SK-N-SH (cell line): Measurements from ENCODE around the gene FBXW5. TPM values are rescaled to one million over a fixed set of nuclear protein-coding genes. Genes with fewer than 3 reads are reported as not detected.
A peak's percentile ranks its signal among the peaks of the same experiment; 100 is the strongest.

Source experiments
- CTCF ChIA-PET: fragments of 300-600, 350-600 bp; formaldehyde crosslinking; extraction: SDS; loops from one replicate; lab custom pipeline; 2021; lab: Yijun Ruan, JAX
- POLR2A ChIA-PET: fragments of 350-600 bp; sonication (Branson Sonifier 250); formaldehyde crosslinking; extraction: SDS; loops from one replicate; lab custom pipeline; 2020; ENCODE audit warnings: antibody characterized with exemption, inconsistent platforms; lab: Yijun Ruan, JAX
- DNase-seq: peaks from one replicate; pipeline ENCODE4 v3.0.0; 2012
- H2AFZ ChIP-seq: fragments of 200-600 bp; sonication (generic); 2 replicates; pipeline ENCODE4 v1.8.1; 2016; ENCODE audit warnings: antibody characterized with exemption, mild to moderate bottlenecking, low read depth
- H3F3A ChIP-seq: fragments of 200-600 bp; sonication (generic); replicated peaks from 2 replicates; pipeline ENCODE3; 2016; ENCODE audit warnings: antibody characterized with exemption, mild to moderate bottlenecking; ENCODE audit not compliant: insufficient read depth
- H3K27ac ChIP-seq, 2 experiments: fragments of 200-500 bp in 1 of 2; fragments of 200-600 bp in 1 of 2; sonication (Bioruptor generic) in 1 of 2; sonication (generic), shearing (Covaris generic) in 1 of 2; 2 replicates each; pipeline versions ENCODE4 v1.5.1 to v1.6.1; 2014 to 2016; ENCODE audit warnings: low read depth in 2 of 2, inconsistent platforms in 1 of 2, low read length in 1 of 2, mild to moderate bottlenecking in 1 of 2, mixed read lengths in 1 of 2
- H3K27me3 ChIP-seq: fragments of 200-600 bp; sonication (generic), shearing (Covaris generic); 2 replicates; pipeline ENCODE4 v1.6.1; 2016; ENCODE audit warnings: mixed run types; ENCODE audit not compliant: insufficient read depth
- H3K36me3 ChIP-seq, 2 experiments: fragments of 200-500 bp in 1 of 2; fragments of 200-600 bp in 1 of 2; sonication (Bioruptor generic) in 1 of 2; sonication (generic) in 1 of 2; replicated peaks in 1 of 2; 2 replicates each; pipeline versions ENCODE3 to v1.5.1; 2014 to 2016; ENCODE audit warnings: low read length in 1 of 2, mild to moderate bottlenecking in 1 of 2; ENCODE audit not compliant: insufficient read depth in 2 of 2, control insufficient read depth in 1 of 2
- H3K4me1 ChIP-seq, 2 experiments: fragments of 200-500 bp in 1 of 2; fragments of 200-600 bp in 1 of 2; sonication (Bioruptor generic) in 1 of 2; sonication (generic), shearing (Covaris generic) in 1 of 2; 2 replicates each; pipeline versions ENCODE4 v1.5.1 to v1.6.1; 2014 to 2016; ENCODE audit warnings: low read depth in 1 of 2, low read length in 1 of 2, mixed run types in 1 of 2; ENCODE audit not compliant: insufficient read depth in 2 of 2, control insufficient read depth in 1 of 2
- H3K4me2 ChIP-seq: fragments of 200-600 bp; sonication (generic), shearing (Covaris generic); 2 replicates; pipeline ENCODE4 v1.6.1; 2017; ENCODE audit warnings: mixed run types
- H3K4me3 ChIP-seq, 2 experiments: fragments of 200-500 bp in 1 of 2; fragments of 200-600 bp in 1 of 2; sonication (Bioruptor generic) in 1 of 2; sonication (generic), shearing (Covaris generic) in 1 of 2; 2 replicates each; pipeline versions ENCODE4 v1.5.1 to v1.8.1; 2014 to 2016; ENCODE audit warnings: low read depth in 2 of 2, inconsistent platforms in 1 of 2, low read length in 1 of 2, mild to moderate bottlenecking in 1 of 2, mixed read lengths in 1 of 2, moderate library complexity in 1 of 2
- H3K79me2 ChIP-seq: fragments of 200-600 bp; sonication (generic); 2 replicates; pipeline ENCODE4 v1.8.1; 2017; ENCODE audit warnings: mild to moderate bottlenecking; ENCODE audit not compliant: insufficient read depth
- H3K9ac ChIP-seq: fragments of 200-600 bp; sonication (generic); 2 replicates; pipeline ENCODE4 v1.6.1; 2017; ENCODE audit warnings: mixed run types
- H3K9me2 ChIP-seq: fragments of 200-600 bp; sonication (generic); 2 replicates; pipeline ENCODE4 v1.6.1; 2017; ENCODE audit warnings: mixed run types
- H3K9me3 ChIP-seq: fragments of 200-600 bp; sonication (generic); 2 replicates; pipeline ENCODE4 v1.6.1; 2017; ENCODE audit warnings: mixed run types, mild to moderate bottlenecking, moderate library complexity
- H4K20me1 ChIP-seq: fragments of 200-600 bp; sonication (generic); 2 replicates; pipeline ENCODE4 v1.6.1; 2017; ENCODE audit warnings: mild to moderate bottlenecking, mixed run types; ENCODE audit not compliant: insufficient read depth
- CHD2 ChIP-seq: fragments of 150-350 bp; IDR thresholded peaks from 2 replicates; pipeline ENCODE4 v1.6.1; 2018; ENCODE audit warnings: low read length; ENCODE audit not compliant: partially characterized antibody
- EP300 ChIP-seq, 2 experiments: IDR thresholded peaks; 2 replicates each; pipeline versions ENCODE4 v1.4.0 to v1.6.1; 2012; ENCODE audit warnings: borderline replicate concordance in 1 of 2, low read depth in 1 of 2, low read length in 1 of 2
- EZH2phosphoT487 ChIP-seq: fragments of 200-600 bp; sonication (generic); IDR thresholded peaks from 2 replicates; pipeline ENCODE4 v1.6.1; 2017; ENCODE audit warnings: low read depth, mixed run types, mild to moderate bottlenecking, antibody characterized with exemption, moderate library complexity, borderline replicate concordance
- FOSL2 ChIP-seq: IDR thresholded peaks from 2 replicates; pipeline ENCODE4 v1.4.0; 2012; ENCODE audit warnings: low read depth, mild to moderate bottlenecking, moderate library complexity, borderline replicate concordance
- FOXJ3 ChIP-seq: sonication (generic); formaldehyde crosslinking; IDR thresholded peaks from 2 replicates; pipeline ENCODE4 v1.5.1; 2020; ENCODE audit warnings: mild to moderate bottlenecking, missing genetic modification reagents
- GABPA ChIP-seq: IDR thresholded peaks from 2 replicates; pipeline ENCODE4 v1.4.0; 2012; ENCODE audit warnings: low read depth, mild to moderate bottlenecking
- GATA2 ChIP-seq: sonication (generic); formaldehyde crosslinking; IDR thresholded peaks from 2 replicates; pipeline ENCODE4 v1.5.0; 2020; ENCODE audit warnings: mild to moderate bottlenecking, missing genetic modification reagents
- MAX ChIP-seq: IDR thresholded peaks from 2 replicates; pipeline ENCODE4 v1.4.0; 2012; ENCODE audit warnings: low read depth
- NFIC ChIP-seq: IDR thresholded peaks from 2 replicates; pipeline ENCODE4 v1.4.0; 2012; ENCODE audit warnings: borderline replicate concordance
- POLR2AphosphoS5 ChIP-seq: IDR thresholded peaks from 2 replicates; pipeline ENCODE4 v1.6.1; 2012; ENCODE audit warnings: low read depth, low read length
- REST ChIP-seq: IDR thresholded peaks from 2 replicates; pipeline ENCODE4 v1.6.1; 2012; ENCODE audit warnings: mild to moderate bottlenecking, low read depth, low read length, moderate library complexity
- RFX5 ChIP-seq: IDR thresholded peaks from 2 replicates; pipeline ENCODE4 v1.6.1; 2012; ENCODE audit warnings: mild to moderate bottlenecking, improper control_type of control experiment, low read length
- RXRA ChIP-seq: IDR thresholded peaks from 2 replicates; pipeline ENCODE4 v1.4.0; 2012; ENCODE audit warnings: low read depth, mild to moderate bottlenecking, borderline replicate concordance
- SMC3 ChIP-seq: IDR thresholded peaks from 2 replicates; pipeline ENCODE4 v1.6.1; 2012; ENCODE audit warnings: low read depth, low read length, improper control_type of control experiment
- TAF1 ChIP-seq: IDR thresholded peaks from 2 replicates; pipeline ENCODE4 v1.6.1; 2012; ENCODE audit warnings: low read depth, mild to moderate bottlenecking, low read length, moderate library complexity, borderline replicate concordance
- TCF12 ChIP-seq: IDR thresholded peaks from 2 replicates; pipeline ENCODE4 v1.4.0; 2012
- YY1 ChIP-seq: IDR thresholded peaks from 2 replicates; pipeline ENCODE4 v1.4.0; 2012; ENCODE audit warnings: low read depth, mild to moderate bottlenecking
- WGBS: methylation state at CpG from one replicate; pipeline ENCODE4 v1.1.6; 2017; ENCODE audit warnings: low lambda C conversion rate; 5-methylcytosine and 5-hydroxymethylcytosine counted together
- polyA plus RNA-seq, 3 experiments: library from polyadenylated mRNA; depleted of rRNA; stranded (reverse); fragments of >200 nt; gene quantifications; 2 replicates each; pipeline ENCODE4 v1.2.3, GENCODE V29; 2012
- TF ChIP-seq, protein P1 (sequence below): fragments of 150-350 bp; IDR thresholded peaks from 2 replicates; pipeline ENCODE4 v1.6.1; 2016; ENCODE audit warnings: mild to moderate bottlenecking, low read depth, low read length
- TF ChIP-seq, protein P2 (sequence below): IDR thresholded peaks from 2 replicates; pipeline ENCODE4; 2012
- TF ChIP-seq, protein P3 (sequence below): IDR thresholded peaks from 2 replicates; pipeline ENCODE4 v1.4.0; 2012; ENCODE audit warnings: low read depth, borderline replicate concordance
- TF ChIP-seq, protein P4 (sequence below): IDR thresholded peaks from 2 replicates; pipeline ENCODE4 v1.4.0; 2012; ENCODE audit warnings: low read depth, borderline replicate concordance

Gene FBXW5
- polyA plus RNA-seq, 1 of the 3 experiments (the other 2 are of a cell fraction): 78.9 TPM

- TF ChIP-seq REST (no peak), SMC3 (no peak), FOXJ3 (no peak), POLR2AphosphoS5 (no peak)
- TF ChIP-seq, all 33 proteins: peak for 0
Observed at GRCh38 chr9:136903041-136903554, 41.4 kb downstream of the FBXW5 start (continued).

- no peaks in the 10 kb centered on the region for H3K9me2 ChIP-seq
- no peaks in the 10 kb centered on the region for H4K20me1 ChIP-seq
- ChIA-PET POLR2A (no interaction called here), CTCF (interaction anchor here (1.1 to 1.3 kb wide), 2 partner anchors 60 to 147 kb away, joined by 3 read pairs; partner anchors contain the start of gene AJM1)
- no peak for DNase-seq
- peaks cover 16 to 18% of the 10 kb centered on the region in 2 experiments for H3K36me3 ChIP-seq
- no peaks in the 10 kb centered on the region for H3K9me3 ChIP-seq
- 26% methylated on average over 9 of the region's 15 CpGs for WGBS
- H3K79me2 ChIP-seq: peaks cover 9% of the 10 kb centered on the region; the same call in 1 of the 2 replicates
- no peak overlapping the region for H3K4me3 ChIP-seq
- H3K4me2 ChIP-seq: peak overlapping the region; percentile 45; the same call in 1 of the 2 replicates
- no peaks in the 10 kb centered on the region for H3K27me3 ChIP-seq
- H3F3A ChIP-seq: peaks cover 29% of the 10 kb centered on the region
- TF ChIP-seq POLR2AphosphoS5 (no peak), EP300 (IDR thresholded peaks at IDR 0.05; ENCODE audit: borderline replicate concordance in 1 of 2, low read depth in 1 of 2, low read length in 1 of 2) (peak in 1 of 2 experiments; percentile 31; a peak in 1 of 4 replicates), GABPA (no peak), EZH2phosphoT487 (no peak), TAF1 (no peak), TCF12 (no peak), FOSL2 (no peak), NFIC (peak; percentile 51), MAX (peak; percentile 85), YY1 (no peak), GATA2 (CRISPR knock-in tag) (no peak), RXRA (no peak), CHD2 (no peak), RFX5 (no peak)
- TF ChIP-seq, protein P1, sequence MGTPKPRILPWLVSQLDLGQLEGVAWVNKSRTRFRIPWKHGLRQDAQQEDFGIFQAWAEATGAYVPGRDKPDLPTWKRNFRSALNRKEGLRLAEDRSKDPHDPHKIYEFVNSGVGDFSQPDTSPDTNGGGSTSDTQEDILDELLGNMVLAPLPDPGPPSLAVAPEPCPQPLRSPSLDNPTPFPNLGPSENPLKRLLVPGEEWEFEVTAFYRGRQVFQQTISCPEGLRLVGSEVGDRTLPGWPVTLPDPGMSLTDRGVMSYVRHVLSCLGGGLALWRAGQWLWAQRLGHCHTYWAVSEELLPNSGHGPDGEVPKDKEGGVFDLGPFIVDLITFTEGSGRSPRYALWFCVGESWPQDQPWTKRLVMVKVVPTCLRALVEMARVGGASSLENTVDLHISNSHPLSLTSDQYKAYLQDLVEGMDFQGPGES: no peak
- TF ChIP-seq, protein P2, sequence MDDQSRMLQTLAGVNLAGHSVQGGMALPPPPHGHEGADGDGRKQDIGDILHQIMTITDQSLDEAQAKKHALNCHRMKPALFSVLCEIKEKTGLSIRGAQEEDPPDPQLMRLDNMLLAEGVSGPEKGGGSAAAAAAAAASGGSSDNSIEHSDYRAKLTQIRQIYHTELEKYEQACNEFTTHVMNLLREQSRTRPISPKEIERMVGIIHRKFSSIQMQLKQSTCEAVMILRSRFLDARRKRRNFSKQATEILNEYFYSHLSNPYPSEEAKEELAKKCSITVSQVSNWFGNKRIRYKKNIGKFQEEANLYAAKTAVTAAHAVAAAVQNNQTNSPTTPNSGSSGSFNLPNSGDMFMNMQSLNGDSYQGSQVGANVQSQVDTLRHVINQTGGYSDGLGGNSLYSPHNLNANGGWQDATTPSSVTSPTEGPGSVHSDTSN: 0 out of 2 replicates have a peak, but pooled peaks have one; percentile 7
- TF ChIP-seq, protein P3, sequence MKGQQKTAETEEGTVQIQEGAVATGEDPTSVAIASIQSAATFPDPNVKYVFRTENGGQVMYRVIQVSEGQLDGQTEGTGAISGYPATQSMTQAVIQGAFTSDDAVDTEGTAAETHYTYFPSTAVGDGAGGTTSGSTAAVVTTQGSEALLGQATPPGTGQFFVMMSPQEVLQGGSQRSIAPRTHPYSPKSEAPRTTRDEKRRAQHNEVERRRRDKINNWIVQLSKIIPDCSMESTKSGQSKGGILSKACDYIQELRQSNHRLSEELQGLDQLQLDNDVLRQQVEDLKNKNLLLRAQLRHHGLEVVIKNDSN: peak; percentile 56; the same call in 1 of the 2 replicates
- TF ChIP-seq, protein P4, sequence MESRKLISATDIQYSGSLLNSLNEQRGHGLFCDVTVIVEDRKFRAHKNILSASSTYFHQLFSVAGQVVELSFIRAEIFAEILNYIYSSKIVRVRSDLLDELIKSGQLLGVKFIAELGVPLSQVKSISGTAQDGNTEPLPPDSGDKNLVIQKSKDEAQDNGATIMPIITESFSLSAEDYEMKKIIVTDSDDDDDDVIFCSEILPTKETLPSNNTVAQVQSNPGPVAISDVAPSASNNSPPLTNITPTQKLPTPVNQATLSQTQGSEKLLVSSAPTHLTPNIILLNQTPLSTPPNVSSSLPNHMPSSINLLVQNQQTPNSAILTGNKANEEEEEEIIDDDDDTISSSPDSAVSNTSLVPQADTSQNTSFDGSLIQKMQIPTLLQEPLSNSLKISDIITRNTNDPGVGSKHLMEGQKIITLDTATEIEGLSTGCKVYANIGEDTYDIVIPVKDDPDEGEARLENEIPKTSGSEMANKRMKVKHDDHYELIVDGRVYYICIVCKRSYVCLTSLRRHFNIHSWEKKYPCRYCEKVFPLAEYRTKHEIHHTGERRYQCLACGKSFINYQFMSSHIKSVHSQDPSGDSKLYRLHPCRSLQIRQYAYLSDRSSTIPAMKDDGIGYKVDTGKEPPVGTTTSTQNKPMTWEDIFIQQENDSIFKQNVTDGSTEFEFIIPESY: no peak
- TF ChIP-seq, all 33 proteins: peak for 5
- H2AFZ ChIP-seq: no peak overlapping the region
- peak overlapping the region; percentile 41 to 75 for H3K27ac ChIP-seq
- H3K4me1 ChIP-seq: peaks cover 6 to 19% of the 10 kb centered on the region in 2 experiments; a peak in 3 of 4 replicates
- peak overlapping the region; percentile 51 for H3K9ac ChIP-seq
Observed at GRCh38 chr9:136902259-136902821, 42.2 kb downstream of the FBXW5 start.
